Measurements from ENCODE around the gene AOAH.
"Not testable (repeated sequence)": the region's sequence is repeated elsewhere in the genome, so short reads cannot be mapped to it uniquely, and the experiment has no call there.

The AOAH gene

DNA sequence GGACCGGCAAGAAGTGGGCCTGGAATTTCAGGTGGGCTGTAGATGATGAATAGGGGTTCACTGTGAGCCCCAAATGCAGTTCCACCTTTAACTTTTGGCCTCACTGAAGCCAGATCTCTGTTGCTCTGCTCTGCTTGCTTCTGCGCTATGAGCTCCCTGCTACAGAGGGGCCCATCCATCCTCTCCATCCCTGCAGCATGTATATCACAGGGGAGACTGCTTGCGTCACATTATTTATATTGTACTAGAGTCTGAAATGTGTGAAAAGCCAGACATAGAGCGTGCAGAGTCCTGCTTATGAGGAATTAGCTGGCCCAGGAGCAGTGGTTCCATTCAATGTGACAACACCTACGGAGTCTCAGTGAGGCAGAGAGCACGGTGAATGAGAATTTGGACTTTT lies 69.9 kb downstream of the AOAH start:
- DNase-seq: no peak

DNA sequence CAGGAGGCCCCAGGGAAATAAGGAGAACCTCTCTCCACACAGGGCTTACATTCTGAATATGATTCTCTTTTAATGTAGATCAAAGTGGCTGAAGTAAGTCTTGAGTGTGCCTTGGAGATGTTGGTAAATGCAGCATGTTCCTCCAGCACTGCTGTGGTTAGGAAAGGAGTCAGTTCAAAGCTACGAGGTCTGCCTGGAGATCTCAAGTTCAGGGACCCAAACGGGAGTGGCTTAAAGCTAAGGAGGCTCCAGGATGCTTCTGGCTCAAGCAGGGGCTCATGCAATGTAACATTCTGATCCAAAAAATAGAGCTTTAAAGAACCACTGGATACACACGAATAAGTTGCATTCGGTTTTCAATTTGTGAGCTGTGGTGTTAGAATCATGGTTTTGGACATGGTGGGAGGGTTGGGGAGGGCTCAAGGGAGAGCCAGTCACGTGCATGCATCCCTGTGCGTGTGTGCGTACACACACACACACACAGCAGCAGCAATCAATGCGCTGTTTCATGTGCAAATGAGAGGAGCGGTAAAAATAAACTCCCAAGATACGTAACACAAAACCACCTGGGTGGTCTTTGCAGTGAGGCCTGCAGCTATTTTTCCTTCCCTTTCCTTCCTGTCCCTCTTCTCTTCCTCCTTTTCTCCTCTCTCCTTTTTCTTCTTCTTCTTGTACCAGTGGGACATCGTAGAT lies 70.5 kb downstream of the AOAH start:
- DNase-seq: no peak

DNA sequence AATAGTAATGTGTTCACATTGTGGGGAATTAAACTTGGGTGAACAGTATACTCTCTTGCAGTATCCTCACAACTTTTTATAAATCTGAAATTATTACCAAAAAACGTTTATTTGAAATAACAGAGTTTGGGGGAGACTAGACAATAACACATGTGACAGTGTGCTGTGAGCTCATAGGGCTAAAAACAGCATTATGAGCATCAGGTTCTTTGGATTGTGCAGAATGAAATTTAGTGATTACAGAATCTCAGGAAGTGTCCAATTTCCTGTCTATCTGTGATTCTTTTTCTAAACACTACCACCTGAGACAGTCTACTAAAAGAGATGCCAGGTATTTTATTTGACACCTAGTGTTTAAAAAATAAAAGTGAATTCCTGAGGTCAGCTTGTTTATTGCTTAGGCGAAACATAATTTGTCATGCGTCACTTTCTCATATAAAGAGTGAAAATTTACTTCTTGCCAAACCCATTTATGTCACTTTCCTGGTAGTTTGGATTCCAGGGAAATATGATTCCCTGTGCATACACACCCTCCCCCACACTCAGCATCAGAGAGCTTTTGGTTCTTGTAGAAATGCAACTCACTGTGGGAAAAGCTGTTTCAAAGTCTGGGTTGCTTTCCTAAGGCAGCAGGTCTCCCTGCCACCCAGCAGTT lies 71.2 kb downstream of the AOAH start:
- no peak for DNase-seq

DNA sequence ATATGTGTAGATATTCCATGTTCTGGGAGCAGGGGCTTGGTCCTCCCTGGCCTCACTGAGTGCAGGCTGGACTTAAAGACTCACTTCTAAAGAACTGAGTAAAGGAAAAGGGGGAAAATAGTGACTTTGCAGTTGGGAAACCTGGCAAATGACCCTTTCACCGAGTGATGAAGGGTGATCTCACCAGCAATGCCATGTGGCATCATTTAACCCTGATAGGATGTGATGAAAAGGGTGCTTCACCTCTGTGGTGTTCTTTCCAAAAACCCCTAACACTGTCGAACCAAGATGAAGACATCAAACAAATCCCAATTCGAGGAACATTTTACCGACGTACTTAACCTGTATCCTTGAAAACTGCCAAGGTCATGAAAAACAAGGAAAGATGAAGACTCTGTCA lies 71.9 kb downstream of the AOAH start:
- no peak for DNase-seq

DNA sequence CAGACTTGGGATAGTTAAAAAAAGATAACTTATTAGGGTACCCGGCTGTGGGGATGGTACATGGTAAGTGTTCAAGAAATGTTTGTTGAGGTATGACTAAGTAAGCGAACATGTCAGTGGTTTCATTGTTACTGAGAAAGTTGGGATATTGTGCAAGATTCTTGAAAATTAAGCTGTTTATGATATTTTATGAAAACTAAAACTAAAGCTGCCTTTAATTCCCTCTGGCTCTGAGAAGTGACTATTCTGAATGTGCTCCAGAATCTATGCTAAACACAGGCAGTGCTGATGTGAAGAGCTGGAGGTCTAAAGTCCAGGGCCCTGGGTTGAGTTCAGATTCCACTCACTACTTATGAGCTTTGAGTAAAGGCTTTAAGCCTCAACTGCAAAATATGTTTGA lies 72.9 kb downstream of the AOAH start:
- DNase-seq: no peak

DNA sequence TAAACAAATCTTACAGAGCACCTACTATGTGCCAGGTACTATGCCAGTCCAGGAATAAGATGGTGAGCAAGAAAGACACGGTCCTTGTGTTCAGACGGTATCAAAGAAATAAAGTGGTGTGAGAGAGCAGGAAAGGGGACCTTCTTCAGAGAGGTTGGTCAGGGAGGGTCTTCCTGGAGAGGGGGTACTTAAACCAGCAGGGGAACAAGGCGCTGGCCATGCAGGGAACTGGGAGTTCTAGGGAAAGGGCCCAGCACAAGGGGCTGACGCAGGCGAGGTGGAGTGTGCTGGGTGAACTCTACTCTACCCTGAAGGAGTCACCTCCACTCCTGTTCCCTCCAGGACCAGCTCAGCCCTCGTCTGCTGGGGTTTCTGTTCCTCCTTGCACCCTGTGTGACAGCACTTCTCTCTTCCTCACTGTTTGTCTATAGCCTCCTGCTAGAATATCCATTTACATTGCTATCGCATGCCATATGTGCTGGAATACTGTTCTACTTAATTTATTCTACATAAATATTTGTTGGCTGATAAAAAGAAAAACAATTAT lies 73.5 kb downstream of the AOAH start:
- no peak for DNase-seq

DNA sequence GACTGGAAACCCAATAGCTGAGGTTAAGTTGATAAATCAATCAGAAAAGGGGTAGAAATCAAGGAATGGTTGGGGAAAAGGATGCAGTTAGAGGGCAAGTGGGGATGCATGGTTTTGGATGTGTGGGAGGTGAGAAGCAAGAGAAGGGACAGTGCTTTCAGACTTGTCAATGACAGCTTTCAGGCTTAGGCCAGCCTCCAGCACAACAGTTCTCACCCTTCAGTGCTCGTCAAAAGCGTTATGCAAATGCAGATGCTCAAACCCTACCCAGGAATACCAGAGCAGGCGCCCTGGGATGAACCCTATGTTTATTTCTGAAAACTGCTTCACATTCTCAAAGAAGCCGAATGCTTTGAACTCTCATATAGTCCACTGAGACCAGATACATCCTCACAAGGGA lies 74.0 kb downstream of the AOAH start:
- DNase-seq: no peak

DNA sequence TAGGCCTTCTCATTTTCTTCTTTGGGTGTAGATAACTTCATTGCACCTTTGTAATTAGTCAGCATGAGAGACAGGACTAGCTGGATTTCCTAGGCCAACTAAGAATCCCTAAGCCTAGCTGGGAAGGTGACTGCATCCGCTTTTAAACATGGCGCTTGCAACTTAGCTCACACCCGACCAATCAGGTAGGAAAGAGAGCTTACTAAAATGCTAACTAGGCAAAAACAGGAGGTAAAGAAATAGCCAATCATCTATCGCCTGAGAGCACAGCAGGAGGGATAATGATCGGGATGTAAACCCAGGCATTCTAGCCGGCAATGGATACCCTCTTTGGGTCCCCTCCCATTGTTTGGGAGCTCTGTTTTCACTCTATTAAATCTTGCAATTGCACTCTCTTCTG lies 75.0 kb downstream of the AOAH start:
- DNase-seq: not testable (repeated sequence)

DNA sequence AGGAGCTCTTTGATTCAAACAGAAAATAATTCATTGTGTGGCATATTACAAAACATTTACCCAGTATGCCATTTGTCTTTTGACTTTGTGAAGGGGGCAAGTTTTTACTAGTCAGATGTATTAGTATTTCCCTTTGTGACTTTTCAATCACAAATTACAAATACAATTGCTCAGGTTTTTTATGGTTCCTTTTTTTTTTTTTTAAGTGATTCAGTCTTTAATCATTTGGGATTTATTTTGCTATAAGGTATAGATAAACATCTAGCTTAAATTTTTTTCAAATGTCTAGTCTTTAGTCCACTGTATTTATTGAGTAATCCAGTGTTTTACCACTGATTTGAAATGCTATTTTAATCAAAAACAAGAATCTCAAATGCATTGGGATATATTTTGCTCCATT lies 75.9 kb downstream of the AOAH start:
- DNase-seq: no peak

DNA sequence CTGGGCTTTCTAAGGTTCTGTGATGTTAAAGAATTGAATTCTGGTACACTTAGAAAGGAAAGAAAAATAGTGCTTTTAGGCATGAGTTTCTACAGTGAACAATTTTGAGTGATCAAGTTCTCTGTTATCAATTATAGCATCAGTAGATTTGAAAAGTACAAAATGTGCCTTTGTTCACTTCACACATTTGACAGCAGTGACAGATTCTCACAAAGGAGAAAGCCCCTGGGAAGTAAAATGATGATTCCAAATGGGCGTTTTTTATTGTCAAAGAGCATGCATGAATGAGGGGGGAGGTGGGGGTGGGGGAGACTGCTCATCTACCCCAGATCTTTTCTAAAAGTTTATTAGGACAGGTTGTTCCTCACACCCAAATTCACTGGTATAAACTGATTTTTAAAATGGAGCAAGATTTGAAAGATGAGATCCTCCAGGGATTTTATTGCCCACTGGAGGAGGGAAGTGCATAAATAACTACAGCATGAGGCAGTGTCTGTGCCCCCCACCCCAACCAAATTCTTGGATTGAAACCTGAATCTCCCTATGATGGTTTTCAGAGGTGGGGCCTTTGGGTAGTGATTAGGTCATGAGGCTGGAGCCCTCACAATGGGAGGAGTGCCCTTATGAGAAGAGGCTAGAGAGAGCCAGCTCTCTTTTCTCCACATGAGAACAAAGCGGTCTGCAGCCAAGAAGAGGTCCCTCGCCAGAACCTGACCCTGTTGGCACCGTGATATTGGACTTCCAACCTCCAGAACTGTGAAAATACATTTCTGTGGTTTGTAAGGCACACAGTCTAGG lies 79.5 kb downstream of the AOAH start:
- DNase-seq: no peak

DNA sequence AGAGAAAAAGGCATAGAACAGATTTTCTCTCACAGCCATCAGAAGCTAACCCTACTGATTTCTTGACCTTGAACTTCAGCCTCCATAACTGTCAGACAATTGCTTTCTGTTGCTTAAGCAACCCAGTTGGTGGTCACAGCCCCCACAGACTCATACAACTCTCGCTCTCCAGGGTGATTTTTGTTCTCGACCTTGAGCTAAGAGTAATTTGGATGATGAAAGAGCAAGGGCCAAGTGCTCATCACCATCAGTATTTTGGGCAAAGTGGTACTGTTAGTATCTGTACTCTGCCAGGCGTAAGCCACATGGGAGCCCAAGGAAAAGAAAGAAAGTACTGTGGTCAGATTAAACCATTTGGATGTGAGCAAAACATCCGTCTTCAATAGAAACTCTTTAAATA lies 81.9 kb downstream of the AOAH start:
- no peak for DNase-seq

DNA sequence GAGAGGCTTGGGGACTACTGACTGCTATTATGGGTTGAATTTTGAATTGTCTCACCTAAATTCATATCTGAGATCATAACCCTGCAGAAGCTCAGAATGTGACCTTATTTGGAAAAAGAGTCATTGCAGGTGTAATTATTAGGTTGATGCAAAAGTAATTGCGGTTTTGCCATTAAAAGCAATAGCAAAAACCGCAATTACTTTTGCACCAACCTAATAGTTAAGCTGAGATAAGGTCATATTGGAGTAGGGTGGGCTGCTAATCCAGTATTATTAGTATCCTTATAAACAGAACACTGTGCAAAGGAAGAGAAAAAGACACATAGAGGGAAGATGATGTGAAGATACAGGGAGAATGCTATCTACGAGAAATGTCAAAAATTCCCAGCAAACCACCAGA lies 82.3 kb downstream of the AOAH start:
- DNase-seq: no peak

DNA sequence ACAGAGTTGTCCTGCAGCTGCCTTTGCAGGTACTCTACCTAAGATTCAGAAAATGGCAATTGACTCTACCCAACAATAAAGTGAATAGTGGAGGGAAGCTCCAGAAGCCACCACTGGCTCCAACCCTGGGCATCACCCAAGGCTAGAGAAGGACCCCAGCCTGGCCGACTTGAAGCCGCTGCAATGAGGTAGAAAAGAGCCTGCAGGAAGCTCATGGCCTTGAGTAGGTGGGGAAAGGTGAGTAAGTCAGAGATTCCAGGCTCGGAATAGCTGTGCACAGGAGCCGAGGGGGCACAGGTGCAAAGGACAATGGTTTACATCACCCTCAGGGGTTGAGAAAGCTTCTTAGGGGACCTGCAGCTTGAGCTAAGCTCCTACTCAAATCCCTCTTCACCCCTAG lies 83.6 kb downstream of the AOAH start:
- DNase-seq: no peak

DNA sequence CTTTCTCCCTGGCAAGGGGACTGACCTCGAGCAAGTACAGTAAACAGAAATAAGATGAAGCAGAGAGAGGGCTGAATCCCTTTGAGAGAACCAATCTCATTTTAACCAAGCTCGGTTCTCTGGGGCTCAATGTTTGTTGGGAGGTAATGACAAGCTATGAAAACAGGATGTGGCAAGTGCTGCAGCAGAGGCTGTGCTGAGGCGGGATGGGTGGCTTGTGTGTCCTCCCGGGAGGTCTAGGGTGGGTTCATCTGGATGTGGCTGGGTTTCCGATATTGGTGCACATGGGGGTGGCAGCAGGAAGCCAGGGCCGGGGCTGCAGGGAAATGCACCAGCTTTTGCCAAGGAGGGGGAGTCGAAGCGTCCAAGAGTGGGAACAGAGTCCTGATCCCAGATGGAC lies 84.5 kb downstream of the AOAH start:
- DNase-seq: no peak

DNA sequence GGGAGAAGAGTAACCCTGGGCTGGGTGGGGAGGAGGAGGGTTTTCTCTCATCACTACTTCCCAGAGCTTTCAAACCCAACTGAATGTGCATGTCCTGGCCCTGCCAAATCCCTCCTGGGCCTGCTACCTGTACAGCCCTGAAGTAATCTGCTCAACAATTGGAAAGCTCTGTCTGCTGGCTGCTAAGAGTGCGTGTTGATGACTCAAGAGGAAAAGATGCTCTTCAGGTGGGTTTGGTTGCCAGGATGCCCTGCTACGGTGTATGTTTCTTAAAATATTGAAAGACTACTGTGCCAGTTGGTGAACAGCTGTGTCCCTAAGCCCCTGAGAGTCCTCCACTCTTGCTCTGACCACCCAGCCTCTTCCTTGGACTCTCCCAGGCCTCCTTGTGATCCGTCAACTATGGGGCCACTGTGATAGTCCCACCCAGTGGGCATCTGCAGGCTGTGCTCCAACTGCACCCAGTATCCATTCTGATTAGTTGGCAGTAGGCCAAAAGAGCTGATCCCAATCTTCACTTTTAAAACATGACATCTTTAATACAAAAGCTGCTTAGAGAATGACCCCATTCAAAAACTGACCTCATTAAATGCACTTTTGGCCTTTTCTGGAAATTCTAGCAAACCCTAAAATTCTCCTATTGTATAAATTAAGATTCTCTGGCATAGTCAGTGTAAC lies 85.6 kb downstream of the AOAH start:
- no peak for DNase-seq

DNA sequence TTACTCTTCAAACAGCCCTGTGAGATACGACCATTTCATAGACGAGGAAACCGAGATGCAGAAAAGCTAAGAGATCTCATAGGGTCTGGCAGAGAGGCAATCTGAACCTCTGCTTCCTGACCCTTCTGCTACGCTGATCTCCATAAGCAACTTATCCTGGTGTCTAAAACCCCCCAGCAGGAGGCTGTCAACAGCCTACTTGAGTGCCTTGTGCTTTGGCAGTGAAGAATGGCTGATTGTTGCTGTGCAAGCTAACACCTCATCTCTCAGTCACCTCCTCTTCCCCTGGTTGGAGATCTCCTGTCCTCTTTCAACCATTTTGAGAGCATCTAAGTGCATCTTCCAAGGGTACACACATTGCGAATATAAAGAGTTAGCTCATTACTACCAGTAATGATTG lies 86.2 kb downstream of the AOAH start:
- DNase-seq: no peak

DNA sequence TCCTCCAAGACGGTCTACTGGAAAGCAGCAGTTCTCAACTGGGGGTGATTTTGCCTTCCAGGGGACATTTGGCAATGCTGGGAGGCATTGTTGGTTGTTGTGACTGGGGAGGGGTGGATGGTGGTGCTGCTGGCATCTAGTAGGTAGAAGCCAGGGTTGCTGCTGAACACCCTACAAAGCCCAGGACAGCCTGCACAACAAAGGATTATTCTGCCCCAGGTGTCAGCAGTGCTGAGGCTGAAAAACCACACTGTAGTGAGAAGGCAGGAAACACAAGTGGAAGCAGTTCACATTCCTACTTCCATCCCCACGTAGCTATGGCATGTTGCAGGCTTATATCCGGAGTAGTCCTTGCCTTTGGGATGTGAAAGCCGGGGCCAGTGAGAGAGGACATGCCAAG lies 86.9 kb downstream of the AOAH start:
- DNase-seq: no peak

DNA sequence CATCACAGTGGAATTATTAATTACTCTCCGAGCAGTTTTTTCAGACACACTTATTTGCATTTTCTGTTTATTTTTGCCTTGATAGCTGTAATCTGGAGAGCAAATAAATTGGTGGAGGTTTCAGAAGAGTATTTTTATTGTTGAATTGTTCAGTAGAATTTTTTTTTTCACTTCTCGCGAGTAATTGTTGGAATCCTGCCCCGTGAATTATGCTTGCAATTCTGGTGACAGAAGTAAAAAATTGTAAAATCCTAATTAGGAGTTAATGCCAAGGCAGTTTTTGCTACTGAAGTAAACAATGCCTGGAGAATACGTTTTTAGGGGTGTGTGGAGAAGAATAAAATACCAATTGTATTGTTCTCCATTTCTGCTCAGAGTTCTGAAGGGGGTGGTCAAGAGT lies 88.2 kb downstream of the AOAH start:
- DNase-seq: no peak

DNA sequence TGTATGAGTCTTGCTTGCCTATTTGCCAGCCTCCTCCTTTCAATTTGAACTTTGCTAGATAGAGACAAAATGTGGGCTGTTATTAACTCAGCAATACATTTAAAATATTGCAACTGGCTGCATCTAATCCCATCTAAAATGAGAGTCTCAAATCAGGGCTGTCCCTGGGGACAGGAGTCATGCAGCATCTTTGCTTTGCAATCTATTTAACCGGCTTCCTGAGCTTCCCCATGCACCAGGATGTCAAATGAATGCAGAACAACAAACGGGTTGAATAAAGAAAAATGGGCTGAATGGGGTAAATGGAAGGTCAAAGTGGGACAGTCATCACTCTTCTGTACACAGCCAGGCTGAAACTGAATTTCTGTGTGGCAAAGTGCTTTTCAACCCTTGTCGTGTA lies 89.2 kb downstream of the AOAH start:
- no peak for DNase-seq

DNA sequence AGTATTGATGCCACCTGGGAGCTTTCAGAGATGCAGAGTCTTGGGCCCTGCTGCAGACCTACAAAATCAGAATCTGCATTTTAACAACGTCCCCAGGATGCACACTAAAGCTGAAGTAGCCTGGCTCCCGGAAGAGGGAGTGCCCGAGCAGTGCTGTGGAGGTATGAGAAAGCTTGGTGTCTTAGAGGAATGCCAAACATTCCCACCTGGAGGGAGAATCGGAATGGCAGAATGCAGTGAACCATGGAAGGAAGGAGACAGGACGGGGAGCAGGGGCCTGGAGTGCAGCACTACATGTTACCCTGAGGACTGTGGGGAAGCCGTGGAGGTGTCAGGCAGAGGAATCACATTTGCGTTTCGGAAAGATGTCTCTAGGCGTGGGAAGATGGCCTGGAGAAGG lies 90.9 kb downstream of the AOAH start:
- no peak for DNase-seq

DNA sequence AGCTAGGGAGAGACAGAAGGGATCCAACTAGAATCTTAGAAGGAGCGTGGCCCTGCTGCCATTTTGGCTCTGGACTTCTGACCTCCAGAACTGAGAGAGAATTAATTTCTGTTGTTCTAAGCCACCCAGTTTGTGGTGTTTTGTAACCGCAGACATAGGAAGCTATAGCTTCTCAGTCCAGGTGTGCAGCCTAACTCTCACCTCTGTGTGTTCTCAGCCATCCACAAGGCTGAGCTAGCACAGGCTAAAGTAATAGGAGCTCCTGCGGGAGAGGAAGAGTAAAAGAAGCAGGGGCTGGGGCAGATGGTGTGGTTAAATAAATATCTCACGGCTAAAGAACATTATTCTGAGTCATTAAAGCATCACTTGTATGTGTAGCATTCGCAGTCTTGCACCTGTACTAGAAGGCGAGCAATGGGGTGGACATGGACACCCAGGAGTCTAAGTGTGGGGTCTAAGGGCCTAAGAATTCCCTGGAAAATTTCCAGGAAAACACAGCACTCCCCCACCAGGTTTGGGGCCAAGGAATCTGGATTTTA lies 94.1 kb downstream of the AOAH start:
- no peak for DNase-seq

DNA sequence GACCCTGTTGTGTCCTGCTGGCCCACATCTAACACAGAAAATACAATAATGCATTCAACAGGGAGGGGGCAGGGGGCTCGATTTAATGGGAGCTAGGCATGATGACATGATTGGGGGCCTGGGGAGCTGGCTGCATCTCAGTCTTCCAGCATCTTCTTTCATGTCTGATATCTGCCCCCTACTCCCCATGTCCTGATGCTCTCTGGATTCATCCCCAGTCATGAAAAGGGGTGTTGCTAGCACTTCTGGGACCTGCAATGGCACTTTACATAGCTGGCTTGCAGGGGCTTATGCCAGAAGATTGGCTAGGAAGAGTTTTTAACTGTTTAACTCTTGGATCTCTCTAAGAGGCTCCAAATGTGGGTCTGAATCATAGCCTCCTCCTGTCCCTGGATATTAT lies 94.9 kb downstream of the AOAH start:
- no peak for DNase-seq

DNA sequence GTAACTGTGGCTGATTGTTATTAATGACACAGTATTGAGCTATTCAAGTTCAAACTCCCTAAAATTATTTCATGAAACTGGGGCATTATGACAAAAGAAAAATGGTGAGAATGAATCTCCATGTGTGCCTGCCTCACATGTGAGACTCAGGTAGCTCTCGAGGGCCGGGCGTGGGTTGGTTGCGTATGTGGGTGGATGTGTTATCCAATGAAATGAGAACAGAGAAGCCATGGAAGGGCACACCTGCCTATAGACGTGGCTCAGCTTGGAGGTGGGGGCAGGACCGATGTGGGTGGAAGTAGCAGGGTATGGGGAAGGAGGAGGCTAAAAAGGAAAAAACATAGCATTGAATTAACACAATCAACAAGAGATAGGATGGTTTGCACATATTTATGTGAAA lies 96.5 kb downstream of the AOAH start:
- DNase-seq: no peak

Data from COR-L47 (cell line).